GM18505 (cell line): Measurements from ENCODE around the gene SLC17A2.

Experiments used
- ATAC-seq: cut with Tn5 transposase; IDR thresholded peaks from one replicate; pipeline ENCODE4 v1.9.1; 2021; ENCODE audit not compliant: unreplicated experiment
- POLR2A ChIP-seq: IDR thresholded peaks from 4 replicates; pipeline ENCODE4 v1.6.1; 2011; ENCODE audit warnings: borderline replicate concordance; ENCODE audit not compliant: insufficient read depth, insufficient read length; ENCODE audit errors: extremely low read depth

Gene SLC17A2

DNA sequence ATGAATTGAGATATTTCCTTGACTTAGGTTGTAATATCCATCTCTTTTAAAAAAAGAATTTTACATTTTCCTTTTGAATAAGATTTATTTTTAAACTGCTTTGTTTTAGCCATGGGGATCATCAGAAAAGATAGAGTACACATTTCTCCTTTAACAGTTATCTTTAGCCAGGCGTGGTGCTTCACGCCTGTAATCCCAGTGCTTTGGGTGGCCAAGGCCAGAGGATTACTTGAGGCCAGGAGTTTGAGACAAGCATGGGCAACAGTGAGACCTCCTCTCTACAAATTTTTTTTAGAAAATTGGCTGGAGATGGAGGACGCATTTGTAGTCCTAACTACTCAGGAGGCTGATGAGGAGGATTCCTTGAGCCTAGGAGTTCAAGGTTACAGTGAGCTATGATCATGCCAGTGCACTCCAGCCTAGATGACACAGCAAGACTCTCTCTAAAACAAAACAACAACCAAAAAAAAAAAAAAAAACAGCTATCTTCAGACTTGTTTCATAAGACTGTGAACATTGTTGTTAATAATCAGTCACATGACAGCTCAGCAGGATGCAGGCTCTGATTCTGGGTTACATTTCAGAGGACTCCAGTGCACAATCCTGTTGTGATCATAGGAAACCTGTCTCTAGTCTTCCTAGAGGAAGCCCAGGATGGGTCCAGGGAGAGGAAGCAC is 54.4 kb downstream of the SLC17A2 start:
- no peak for ATAC-seq
- no peak for TF ChIP-seq POLR2A

DNA sequence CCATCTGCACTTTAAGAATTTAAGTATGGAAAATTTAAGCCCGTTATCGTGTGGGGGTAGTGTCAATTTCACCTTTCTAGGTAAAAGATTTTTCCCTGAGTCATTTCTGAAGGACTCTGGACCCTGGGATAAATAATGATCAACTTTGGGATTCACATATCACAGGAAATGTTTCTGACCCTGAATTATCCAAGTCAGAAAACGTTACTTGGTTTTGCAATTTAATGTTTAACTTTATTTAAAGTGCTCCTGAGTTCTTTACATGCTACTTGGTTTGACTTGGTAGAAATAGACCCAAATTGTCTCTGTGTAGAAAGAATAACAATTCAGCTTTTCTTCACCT is 55.0 kb downstream of the SLC17A2 start:
- no peak for TF ChIP-seq POLR2A
- no peak for ATAC-seq

DNA sequence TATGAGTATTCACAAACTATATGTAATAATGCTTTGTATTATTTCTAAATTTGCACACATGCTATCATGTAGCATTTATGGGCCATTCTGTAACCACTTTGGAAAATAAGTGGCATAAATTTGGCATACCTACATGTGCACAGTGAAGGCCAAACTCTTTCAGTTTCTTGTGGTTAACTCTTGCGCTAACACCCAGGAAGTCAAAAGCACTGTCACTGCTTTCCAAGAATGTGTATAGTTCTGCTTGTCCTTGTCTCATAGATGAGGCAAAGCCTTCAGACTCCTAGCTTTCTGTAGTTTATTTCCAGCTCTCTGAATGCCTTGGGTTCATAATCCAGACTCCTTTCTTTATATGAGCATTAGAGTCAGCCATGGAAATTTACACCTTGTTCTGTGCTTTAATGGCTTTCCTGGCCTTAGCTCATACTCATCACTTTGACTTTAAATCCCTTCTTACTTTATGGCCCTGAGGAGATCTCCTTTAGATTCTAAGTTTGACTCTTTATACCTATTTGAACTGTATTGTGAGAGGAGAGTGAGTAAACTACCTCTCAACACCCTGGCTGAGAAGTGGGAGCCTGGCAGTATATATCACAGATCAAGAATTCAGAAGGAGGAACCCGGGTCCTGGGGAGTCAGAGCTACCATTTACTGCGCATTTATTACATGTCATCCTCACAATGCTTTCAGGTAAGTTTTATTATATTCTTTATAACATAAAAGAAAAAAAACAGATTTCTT is 55.5 kb downstream of the SLC17A2 start:
- ATAC-seq = no peak
- no peak for TF ChIP-seq POLR2A

DNA sequence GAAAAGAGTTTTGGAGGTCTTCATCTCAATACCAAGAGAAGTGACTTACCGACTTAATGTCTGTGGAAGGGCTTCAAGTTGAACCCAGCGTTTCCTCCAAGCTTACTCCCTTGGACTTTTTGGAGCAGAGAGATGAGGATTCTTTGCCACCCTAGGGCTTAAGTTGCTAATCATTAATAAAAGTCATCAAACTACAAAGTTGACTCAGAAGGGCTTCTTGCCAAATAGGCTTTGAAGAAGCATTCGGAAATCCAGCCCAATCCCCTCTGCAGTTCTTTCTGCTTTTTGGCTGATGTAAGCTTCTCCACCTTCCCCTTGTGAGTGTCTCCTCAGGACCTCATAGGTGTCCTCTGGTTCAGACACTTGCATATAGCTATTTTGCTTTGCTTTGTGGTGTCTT is 56.4 kb downstream of the SLC17A2 start, which contains the start of gene SLC17A3:
Gene SLC17A3, minus strand, starts transcription at position 126 of the 400 bp plus-strand sequence. CDS start 5,856 bp downstream, outside the sequence.
- TF ChIP-seq POLR2A = no peak
- ATAC-seq = no peak

DNA sequence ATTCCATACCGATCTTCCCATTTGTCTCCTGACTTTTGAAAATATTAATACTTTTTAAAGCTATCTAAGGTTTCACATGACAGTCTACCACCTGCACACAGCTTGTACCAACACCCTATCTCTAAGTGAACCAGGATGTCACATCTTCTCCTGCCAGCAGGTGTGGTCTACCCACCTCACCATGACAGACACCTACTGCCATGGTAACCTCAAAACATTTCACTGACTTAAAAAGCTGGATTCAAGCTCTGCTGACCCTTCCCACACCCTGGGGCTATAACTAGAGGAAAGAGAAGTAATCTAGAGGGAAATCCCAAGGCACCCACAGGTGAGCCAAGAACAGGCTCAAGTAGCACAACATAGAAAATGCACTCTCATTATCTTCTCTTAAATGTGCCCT is 57.7 kb downstream of the SLC17A2 start:
- no peak for TF ChIP-seq POLR2A

DNA sequence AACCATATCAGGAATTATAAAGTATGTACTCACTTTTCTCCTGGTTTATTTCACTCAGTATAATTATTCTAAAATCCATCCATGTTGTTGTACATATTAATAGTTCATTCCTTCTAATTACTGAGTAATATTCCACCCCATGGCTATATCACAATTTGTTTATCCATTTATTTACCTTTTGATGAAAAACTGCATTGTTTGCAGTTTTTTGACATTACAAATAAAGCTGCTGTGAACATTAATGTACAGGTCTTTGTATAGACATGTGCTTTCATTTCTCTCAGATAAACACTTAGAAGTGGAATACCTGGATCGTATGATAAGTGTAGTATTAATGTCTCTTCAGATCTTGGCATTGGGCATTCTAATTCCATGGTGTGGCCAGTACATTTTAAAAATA is 60.7 kb downstream of the SLC17A2 start:
- ATAC-seq = no peak
- TF ChIP-seq POLR2A = no peak

More for the DNA sequence above, 57.7 kb downstream of the SLC17A2 start:
- no peak for ATAC-seq

DNA sequence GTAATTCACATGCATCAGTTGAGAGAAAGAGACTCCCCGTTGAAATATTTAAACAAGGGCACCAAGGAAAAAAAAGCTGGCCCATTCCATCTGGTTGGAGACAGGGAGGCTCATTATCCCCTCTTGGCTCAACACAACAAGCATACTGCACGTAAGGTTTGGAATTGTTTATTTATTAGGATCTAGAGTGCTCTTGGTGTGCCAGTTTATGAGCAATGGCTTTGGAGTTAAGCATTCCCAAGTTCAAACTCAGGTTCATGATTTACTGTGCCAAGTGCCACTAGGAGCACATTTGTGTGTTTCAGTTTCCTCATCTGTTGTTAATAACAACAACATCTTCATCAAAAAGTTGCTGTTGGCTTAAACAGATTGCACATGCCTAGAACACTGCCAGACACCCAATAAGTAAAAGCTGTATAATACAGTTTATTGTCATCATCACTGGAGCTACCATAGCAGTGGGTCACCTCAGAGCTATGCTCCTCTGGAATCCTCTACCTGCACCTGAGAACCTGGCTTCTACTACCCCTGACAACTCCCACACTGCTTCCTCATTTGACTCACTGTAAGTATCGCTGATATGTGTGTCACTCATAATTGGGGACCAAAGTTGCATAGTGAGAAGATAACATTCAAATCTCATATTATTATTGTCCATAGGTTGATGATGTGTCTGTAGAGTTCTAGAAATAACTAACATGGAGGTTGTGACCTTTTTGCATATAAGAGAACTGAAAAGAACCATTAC is 61.9 kb downstream of the SLC17A2 start:
- no peak for TF ChIP-seq POLR2A
- no peak for ATAC-seq

DNA sequence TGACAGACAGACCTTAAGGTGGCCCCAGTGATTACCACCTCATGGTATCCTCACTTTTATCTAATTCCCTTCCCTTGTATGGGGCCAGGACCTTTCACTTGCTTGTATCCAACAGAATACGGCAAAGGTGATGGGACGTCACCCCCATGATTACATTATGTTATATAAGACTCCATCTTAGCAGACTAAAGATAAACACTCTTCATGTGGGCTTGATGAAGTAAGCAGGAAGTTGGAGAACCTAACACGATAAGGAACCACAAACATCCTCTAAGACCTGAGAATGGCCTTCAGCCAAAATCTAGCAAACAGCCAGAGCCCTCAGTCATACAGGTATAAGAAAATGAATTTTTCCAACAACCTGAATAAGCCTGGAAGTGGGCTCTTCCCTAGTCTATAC is 64.5 kb downstream of the SLC17A2 start:
- no peak for ATAC-seq
- TF ChIP-seq POLR2A = no peak

DNA sequence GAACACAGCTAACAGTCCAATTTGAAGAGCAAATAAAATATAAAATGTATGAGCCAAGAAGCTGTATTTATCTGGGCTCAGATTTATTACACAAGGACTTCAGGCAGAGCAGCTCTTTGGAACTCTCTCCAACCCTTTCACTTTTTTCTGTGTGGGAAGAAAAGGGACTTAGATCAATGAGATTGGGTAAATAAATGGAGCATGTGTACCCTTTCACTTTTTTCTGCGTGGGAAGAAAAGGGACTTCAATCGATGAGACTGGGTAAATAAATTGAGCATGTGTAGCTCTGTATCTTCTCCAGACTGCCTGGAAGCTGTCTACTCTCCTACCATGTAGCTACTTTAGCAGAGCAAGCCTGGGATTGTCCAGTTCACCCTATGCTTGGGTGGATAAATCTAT is 67.1 kb downstream of the SLC17A2 start:
- no peak for TF ChIP-seq POLR2A
- no peak for ATAC-seq
